Keratinocyte (primary cell): ENCODE data around the gene EFCAB12. TPM values are rescaled to one million over a fixed set of nuclear protein-coding genes. Genes with fewer than 3 reads are reported as not detected.

Source experiments
- DNase-seq: peaks from one replicate; pipeline ENCODE4 v3.0.0-alpha.2; 2011; ENCODE audit warnings: low read depth, missing footprints, low spot score
- FAIRE-seq: peaks from 2 replicates; lab custom pipeline; 2011; peaks lifted over from hg19 to GRCh38; lab: Jason Lieb, UNC
- H2AFZ ChIP-seq: 2 replicates; pipeline ENCODE4 v1.6.0; 2012; ENCODE audit warnings: low read length, control low read depth, inconsistent platforms; ENCODE audit not compliant: control insufficient read depth
- H3K27ac ChIP-seq: 2 replicates; pipeline ENCODE4 v1.5.1; 2011; ENCODE audit warnings: low read length; ENCODE audit not compliant: control insufficient read depth, insufficient read depth
- H3K27me3 ChIP-seq: 3 replicates; pipeline ENCODE4 v1.6.0; 2011; ENCODE audit warnings: low read length; ENCODE audit not compliant: control insufficient read depth, insufficient read depth; ENCODE audit errors: extremely low read depth
- H3K36me3 ChIP-seq, 2 experiments: 2 replicates in 1 of 2; 3 replicates in 1 of 2; pipeline ENCODE4 v1.5.1; 2011; ENCODE audit warnings: low read length in 2 of 2, mild to moderate bottlenecking in 1 of 2; ENCODE audit not compliant: control insufficient read depth in 2 of 2, insufficient read depth in 2 of 2; ENCODE audit errors: extremely low read depth in 1 of 2
- H3K4me1 ChIP-seq: 3 replicates; pipeline ENCODE4 v1.5.1; 2011; ENCODE audit warnings: low read length; ENCODE audit not compliant: control insufficient read depth, insufficient read depth; ENCODE audit errors: extremely low read depth
- H3K4me2 ChIP-seq: 3 replicates; pipeline ENCODE4 v1.6.0; 2011; ENCODE audit warnings: low read depth, low read length; ENCODE audit not compliant: control insufficient read depth, insufficient read depth; ENCODE audit errors: extremely low read depth
- H3K4me3 ChIP-seq, 3 experiments: fragments of 200-600 bp in 1 of 3; sonication (generic) in 1 of 3; 2 replicates in 2 of 3; 3 replicates in 1 of 3; pipeline ENCODE4 v1.5.1; 2011 to 2016; ENCODE audit warnings: low read length in 3 of 3, mild to moderate bottlenecking in 3 of 3, control low read depth in 2 of 3, inconsistent platforms in 1 of 3, low read depth in 1 of 3, mixed read lengths in 1 of 3, mixed run types in 1 of 3, moderate library complexity in 1 of 3; ENCODE audit not compliant: control insufficient read depth in 2 of 3, insufficient read depth in 2 of 3; ENCODE audit errors: extremely low read depth in 1 of 3
- H3K79me2 ChIP-seq: 2 replicates; pipeline ENCODE4 v1.6.0; 2012; ENCODE audit warnings: low read length; ENCODE audit not compliant: control insufficient read depth, insufficient read depth
- H3K9ac ChIP-seq: 3 replicates; pipeline ENCODE4 v1.6.0; 2011; ENCODE audit warnings: low read length; ENCODE audit not compliant: control insufficient read depth, insufficient read depth; ENCODE audit errors: extremely low read depth
- H3K9me1 ChIP-seq: 3 replicates; pipeline ENCODE4 v1.6.0; 2011; ENCODE audit warnings: low read length; ENCODE audit not compliant: control insufficient read depth, insufficient read depth; ENCODE audit errors: extremely low read depth
- H3K9me3 ChIP-seq: 2 replicates; pipeline ENCODE4 v1.5.1; 2012; ENCODE audit warnings: low read depth, low read length; ENCODE audit not compliant: control insufficient read depth
- H4K20me1 ChIP-seq: 3 replicates; pipeline ENCODE4 v1.6.0; 2011; ENCODE audit warnings: low read length; ENCODE audit not compliant: control insufficient read depth, insufficient read depth; ENCODE audit errors: extremely low read depth
- CTCF ChIP-seq, 3 experiments: IDR thresholded peaks in 1 of 3; conservative IDR thresholded peaks in 1 of 3; optimal IDR thresholded peaks in 1 of 3; 2 replicates in 2 of 3; 3 replicates in 1 of 3; pipeline versions ENCODE3 to v1.5.1; 2011; ENCODE audit warnings: low read length in 3 of 3, mild to moderate bottlenecking in 3 of 3, moderate library complexity in 2 of 3, control low read depth in 1 of 3, inconsistent platforms in 1 of 3; ENCODE audit not compliant: insufficient read depth in 2 of 3; ENCODE audit errors: extremely low read depth in 1 of 3
- EZH2 ChIP-seq: IDR thresholded peaks from one replicate; pipeline ENCODE4 v1.6.1; 2012; ENCODE audit warnings: inconsistent platforms, mild to moderate bottlenecking, low read length, moderate library complexity
- dilution Hi-C: fragments of 300-500 bp; cut with MboI; formaldehyde crosslinking; loops from one replicate; pipeline ENCODE4 v1.7.0; 2020; ENCODE audit warnings: low sequenced_read_pairs; ENCODE audit not compliant: extremely low pct_ligation_motif_present
- polyA plus RNA-seq, 5 experiments: library from polyadenylated mRNA; depleted of rRNA in 3 of 5; stranded (reverse) in 3 of 5; stranded (forward) in 1 of 5; unstranded in 1 of 5; fragments of >200 nt; gene quantifications; 1 replicate in 1 of 5; 2 replicates in 3 of 5; 3 replicates in 1 of 5; pipeline versions ENCODE4 v1.2.1 to v1.2.3, GENCODE V29; 2011 to 2012; ENCODE audit warnings: missing spikeins in 2 of 5, low read depth in 1 of 5, low replicate concordance in 1 of 5

Gene EFCAB12
- polyA plus RNA-seq, 1 donor (not counting 4 experiments of a cell fraction or from before 2014, with no cell fraction given): 0.34 TPM

GRCh38 chr3:129475863-129476262 lies 47.4 kb upstream of the EFCAB12 start:
- dilution Hi-C loops: no loop called here
- Histone ChIP-seq H3K4me3 (no peak overlapping the region), H4K20me1 (no peaks in the 10 kb centered on the region), H3K36me3 (peaks cover 6 to 17% of the 10 kb centered on the region in 2 experiments), H2AFZ (no peak overlapping the region), H3K27me3 (no peaks in the 10 kb centered on the region), H3K9ac (no peak overlapping the region), H3K4me1 (no peaks in the 10 kb centered on the region), H3K9me1 (no peaks in the 10 kb centered on the region), H3K79me2 (no peaks in the 10 kb centered on the region), H3K9me3 (no peaks in the 10 kb centered on the region), H3K27ac (no peak overlapping the region), H3K4me2 (no peak overlapping the region)
- no peak for TF ChIP-seq CTCF (optimal IDR thresholded peaks at IDR 0.05 in 1 of 3, IDR thresholded peaks at IDR 0.05 in 1 of 3, conservative IDR thresholded peaks at IDR 0.05 in 1 of 3; ENCODE audit: extremely low read depth in 1 of 3, insufficient read depth in 2 of 3, low read length in 3 of 3)
- no peak for TF ChIP-seq EZH2
- no peak for FAIRE-seq
- no peak for DNase-seq

GRCh38 chr3:129474984-129475804 lies 46.8 kb upstream of the EFCAB12 start:
- H2AFZ ChIP-seq: no peak overlapping the region
- no peaks in the 10 kb centered on the region for H3K27me3 ChIP-seq
- H3K36me3 ChIP-seq: peaks cover 5 to 13% of the 10 kb centered on the region in 2 experiments
- no peak overlapping the region for H3K4me3 ChIP-seq
- H3K27ac ChIP-seq: no peak overlapping the region
- H3K4me1 ChIP-seq: no peaks in the 10 kb centered on the region
- dilution Hi-C loops: no loop called here
- no peak overlapping the region for H3K4me2 ChIP-seq
- H3K9me1 ChIP-seq: no peaks in the 10 kb centered on the region
- FAIRE-seq (no peak), DNase-seq (no peak)
- H3K9me3 ChIP-seq: no peaks in the 10 kb centered on the region
- H3K79me2 ChIP-seq: no peaks in the 10 kb centered on the region
- no peak overlapping the region for H3K9ac ChIP-seq
- TF ChIP-seq CTCF (optimal IDR thresholded peaks at IDR 0.05 in 1 of 3, IDR thresholded peaks at IDR 0.05 in 1 of 3, conservative IDR thresholded peaks at IDR 0.05 in 1 of 3; ENCODE audit: extremely low read depth in 1 of 3, insufficient read depth in 2 of 3, low read length in 3 of 3) (no peak), EZH2 (no peak)
- H4K20me1 ChIP-seq: no peaks in the 10 kb centered on the region
